ENCODE measurements around the gene PPP1R10. TPM values are rescaled to one million over a fixed set of nuclear protein-coding genes. Genes with fewer than 3 reads are reported as not detected.
"Not testable (repeated sequence)": the region's sequence is repeated elsewhere in the genome, so short reads cannot be mapped to it uniquely, and the experiment has no call there.

The PPP1R10 gene
- total RNA-seq: 10 to 100 TPM; 46.9 to 78.2 TPM

GRCh38 chr6:30616811-30617564 lies at the start of gene PPP1R10:
Gene PPP1R10, minus strand, starts transcription at chr6:30617243. Its CDS starts 7,299 bp downstream, at chr6:30609944.
- TF ChIP-seq, protein P1, sequence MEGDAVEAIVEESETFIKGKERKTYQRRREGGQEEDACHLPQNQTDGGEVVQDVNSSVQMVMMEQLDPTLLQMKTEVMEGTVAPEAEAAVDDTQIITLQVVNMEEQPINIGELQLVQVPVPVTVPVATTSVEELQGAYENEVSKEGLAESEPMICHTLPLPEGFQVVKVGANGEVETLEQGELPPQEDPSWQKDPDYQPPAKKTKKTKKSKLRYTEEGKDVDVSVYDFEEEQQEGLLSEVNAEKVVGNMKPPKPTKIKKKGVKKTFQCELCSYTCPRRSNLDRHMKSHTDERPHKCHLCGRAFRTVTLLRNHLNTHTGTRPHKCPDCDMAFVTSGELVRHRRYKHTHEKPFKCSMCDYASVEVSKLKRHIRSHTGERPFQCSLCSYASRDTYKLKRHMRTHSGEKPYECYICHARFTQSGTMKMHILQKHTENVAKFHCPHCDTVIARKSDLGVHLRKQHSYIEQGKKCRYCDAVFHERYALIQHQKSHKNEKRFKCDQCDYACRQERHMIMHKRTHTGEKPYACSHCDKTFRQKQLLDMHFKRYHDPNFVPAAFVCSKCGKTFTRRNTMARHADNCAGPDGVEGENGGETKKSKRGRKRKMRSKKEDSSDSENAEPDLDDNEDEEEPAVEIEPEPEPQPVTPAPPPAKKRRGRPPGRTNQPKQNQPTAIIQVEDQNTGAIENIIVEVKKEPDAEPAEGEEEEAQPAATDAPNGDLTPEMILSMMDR (IDR thresholded peaks at IDR 0.05): no peak
- Histone ChIP-seq H3K4me3 (peak within 1 kb of the TSS; percentile 63), H3K4me1 (peaks cover 4% of the 10 kb centered on the region), H3K36me3 (no peaks in the 10 kb centered on the region), H3K27me3 (no peaks in the 10 kb centered on the region), H3K9me3 (no peaks in the 10 kb centered on the region), H3K27ac (peak within 1 kb of the TSS; percentile 93), H3K9ac (ENCODE audit: low read depth in 2 of 2, low read length in 2 of 2) (peak within 1 kb of the TSS; percentile 96 to 100)
- DNase-seq: peak; percentile 99
- intact Hi-C loops (cut with DNase I): no loop called here

GRCh38 chr6:30666300-30666699 lies 49.3 kb upstream of the PPP1R10 start:
- H3K4me3 ChIP-seq; H3K9ac ChIP-seq (ENCODE audit: low read depth in 2 of 2, low read length in 2 of 2); H3K27ac ChIP-seq; intact Hi-C loops (cut with DNase I); DNase-seq; H3K9me3 ChIP-seq; H3K4me1 ChIP-seq; H3K27me3 ChIP-seq: not testable (repeated sequence)
- H3K36me3 ChIP-seq: peaks cover 23% of the 10 kb centered on the region

GRCh38 chr6:30664994-30665767 lies 48.1 kb upstream of the PPP1R10 start:
- H3K27ac ChIP-seq: no peak overlapping the region
- TF ChIP-seq, protein P1 (IDR thresholded peaks at IDR 0.05): no peak
- H3K4me3 ChIP-seq: no peak overlapping the region
- DNase-seq: no peak
- intact Hi-C loops (cut with DNase I): no loop called here
- no peaks in the 10 kb centered on the region for H3K9me3 ChIP-seq
- H3K36me3 ChIP-seq: peaks cover 25% of the 10 kb centered on the region
- no peak overlapping the region for H3K9ac ChIP-seq (ENCODE audit: low read depth in 2 of 2, low read length in 2 of 2)
- H3K27me3 ChIP-seq: no peaks in the 10 kb centered on the region
- no peaks in the 10 kb centered on the region for H3K4me1 ChIP-seq

DNA sequence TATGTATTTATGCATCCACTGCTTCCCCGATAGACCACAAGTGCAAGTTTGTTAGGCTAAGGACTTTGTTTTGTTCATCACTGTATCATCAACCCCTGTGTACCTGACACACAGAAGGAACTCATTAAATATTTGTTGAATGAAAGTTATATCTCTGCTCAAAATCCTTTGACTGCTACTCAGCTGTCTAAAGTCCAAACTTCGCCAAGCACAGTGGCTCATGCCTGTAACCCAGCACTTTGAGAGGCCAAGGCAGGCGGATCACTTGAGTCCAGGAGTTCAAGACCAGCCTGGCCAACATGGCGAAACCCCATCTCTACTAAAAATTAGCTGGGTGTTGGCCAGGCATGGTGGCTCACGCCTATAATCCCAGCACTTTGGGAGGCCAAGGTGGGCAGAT lies 40.9 kb upstream of the PPP1R10 start:
- H3K27me3 ChIP-seq; H3K4me1 ChIP-seq; H3K9me3 ChIP-seq; H3K27ac ChIP-seq; DNase-seq; H3K4me3 ChIP-seq; intact Hi-C loops (cut with DNase I); H3K9ac ChIP-seq (ENCODE audit: low read depth in 2 of 2, low read length in 2 of 2): not testable (repeated sequence)
- H3K36me3 ChIP-seq: peaks cover 24% of the 10 kb centered on the region

DNA sequence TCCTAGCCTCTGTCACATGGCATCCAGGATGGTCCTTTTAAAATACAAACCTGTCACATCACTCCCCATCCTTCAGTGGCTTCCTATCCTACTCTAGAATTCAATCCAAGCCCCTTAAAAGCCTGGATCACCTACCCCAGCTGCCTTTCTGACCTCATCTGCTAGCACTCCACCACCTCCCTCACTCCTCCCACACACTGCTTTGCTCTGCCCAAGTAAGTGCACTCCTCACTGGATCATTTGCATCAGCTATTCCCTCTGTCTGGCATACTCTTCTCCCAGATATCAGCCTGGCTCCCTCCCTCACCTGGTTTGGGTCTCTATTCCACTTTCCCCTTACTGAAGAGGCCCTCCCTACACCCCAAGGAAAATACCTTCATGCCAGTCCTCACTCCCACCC lies 40.4 kb upstream of the PPP1R10 start:
- Histone ChIP-seq H3K36me3 (peaks cover 24% of the 10 kb centered on the region), H3K9me3 (no peaks in the 10 kb centered on the region), H3K27me3 (no peaks in the 10 kb centered on the region), H3K4me1 (no peaks in the 10 kb centered on the region), H3K4me3 (no peak overlapping the region), H3K9ac (ENCODE audit: low read depth in 2 of 2, low read length in 2 of 2) (no peak overlapping the region), H3K27ac (no peak overlapping the region)
- intact Hi-C loops (cut with DNase I): no loop called here
- TF ChIP-seq, protein P1 (IDR thresholded peaks at IDR 0.05): no peak
- DNase-seq: no peak

DNA sequence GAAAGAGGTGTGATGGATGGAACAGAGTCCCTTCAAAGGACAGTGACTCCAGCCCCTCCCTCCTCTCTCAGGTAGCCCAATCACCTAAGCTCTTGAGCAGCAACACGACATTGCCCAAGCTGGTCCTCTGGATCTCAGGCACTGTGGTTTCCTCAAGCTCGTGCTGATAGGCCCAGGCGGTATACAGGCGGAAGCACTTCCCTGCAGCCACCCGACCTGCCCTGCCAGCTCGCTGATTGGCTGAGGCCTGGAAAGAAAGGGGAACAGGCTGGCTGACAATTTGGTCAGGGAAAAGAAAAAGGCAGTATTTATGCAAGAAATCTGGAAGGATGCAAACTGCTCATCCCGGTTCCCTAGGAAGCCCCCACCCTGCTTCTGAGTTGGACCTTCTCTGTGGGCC lies 39.5 kb upstream of the PPP1R10 start:
- Histone ChIP-seq H3K36me3 (peaks cover 19% of the 10 kb centered on the region), H3K27me3 (no peaks in the 10 kb centered on the region), H3K27ac (no peak overlapping the region), H3K9ac (ENCODE audit: low read depth in 2 of 2, low read length in 2 of 2) (no peak overlapping the region), H3K4me3 (no peak overlapping the region), H3K9me3 (no peaks in the 10 kb centered on the region), H3K4me1 (no peaks in the 10 kb centered on the region)
- TF ChIP-seq, protein P1 (IDR thresholded peaks at IDR 0.05): no peak
- DNase-seq: no peak
- intact Hi-C loops (cut with DNase I): no loop called here
